Measurements from ENCODE around the gene TRIM67.
A peak's percentile ranks its signal among the peaks of the same experiment; 100 is the strongest.
"Not testable (repeated sequence)": the region's sequence is repeated elsewhere in the genome, so short reads cannot be mapped to it uniquely, and the experiment has no call there.

Gene TRIM67

DNA sequence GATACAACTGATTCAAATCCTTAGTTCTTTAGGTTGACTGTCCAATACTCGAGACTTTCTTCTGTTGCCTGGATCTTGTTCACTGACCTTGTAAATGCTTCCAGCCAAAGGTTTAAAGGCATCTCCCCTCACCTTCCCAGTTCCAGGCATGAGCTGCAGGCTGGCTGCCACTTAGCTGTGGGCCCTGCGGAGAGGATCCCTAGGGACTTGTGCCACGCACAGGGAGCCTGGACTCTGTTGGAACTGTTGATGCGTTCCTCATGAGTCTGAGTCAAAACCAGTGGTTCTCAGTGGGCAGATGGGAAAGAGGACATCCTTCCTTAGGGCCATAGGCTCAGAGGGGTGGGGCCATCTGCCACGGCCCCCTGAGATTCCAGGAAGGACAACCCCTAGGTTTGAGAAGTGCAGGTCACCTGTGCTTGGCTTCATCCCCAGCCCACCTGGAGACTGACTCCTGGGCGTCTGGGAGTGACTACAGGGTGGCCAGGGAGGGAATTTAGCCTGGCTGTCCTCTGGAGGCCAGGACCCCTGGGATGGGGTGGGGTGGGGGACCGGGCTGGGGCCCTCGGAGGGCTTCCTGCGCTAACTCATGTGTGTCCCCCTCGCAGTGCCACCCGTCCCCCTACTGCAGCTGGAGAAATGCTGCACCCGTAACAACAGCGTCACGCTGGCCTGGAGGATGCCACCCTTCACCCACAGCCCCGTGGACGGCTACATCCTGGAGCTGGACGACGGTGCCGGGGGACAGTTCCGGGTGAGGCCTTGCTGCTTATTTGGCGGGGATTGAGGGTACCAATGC lies 41.6 kb downstream of the TRIM67 start:
- no peak for DNase-seq (ENCODE audit: low read depth)

DNA sequence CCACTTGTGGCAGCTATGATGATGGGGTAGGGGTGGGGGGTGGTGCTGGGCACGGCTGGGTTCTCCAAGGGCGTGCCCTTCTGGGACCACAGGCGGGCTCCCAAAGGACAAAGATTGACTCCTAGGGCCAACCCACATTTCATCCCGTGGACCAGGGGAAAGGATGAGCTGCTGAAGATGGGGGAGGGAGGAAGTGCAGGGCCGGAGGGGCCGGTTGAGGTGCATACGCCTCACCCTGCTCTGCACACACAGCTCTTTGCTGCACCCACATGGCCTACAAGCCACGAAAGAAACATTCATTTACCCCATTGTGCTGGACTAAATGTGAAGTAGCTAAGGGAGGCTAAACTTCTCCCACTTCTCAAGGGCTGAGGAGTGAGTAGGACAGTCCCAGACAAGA lies 45.0 kb downstream of the TRIM67 start:
- no peak for DNase-seq (ENCODE audit: low read depth)

DNA sequence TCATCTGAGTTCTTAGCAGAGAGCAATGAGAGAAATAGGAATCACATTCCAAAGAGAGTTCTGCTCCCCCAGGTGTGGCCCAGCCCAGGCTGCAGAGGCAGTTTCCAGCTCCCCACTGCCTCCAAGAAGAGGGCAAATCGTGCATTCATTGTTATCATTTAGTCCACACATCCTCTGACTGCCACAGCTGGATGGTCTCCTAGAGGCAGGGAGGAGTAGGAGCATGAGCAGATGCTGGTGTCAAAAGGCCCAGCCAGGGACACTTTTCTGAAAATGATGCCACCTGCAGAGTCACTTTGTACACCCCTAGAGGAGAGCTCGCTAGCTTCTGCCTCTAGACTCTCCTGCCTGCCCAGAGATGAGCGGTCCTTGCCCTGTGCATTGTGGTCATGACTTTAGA lies 45.6 kb downstream of the TRIM67 start:
- no peak for DNase-seq (ENCODE audit: low read depth)

DNA sequence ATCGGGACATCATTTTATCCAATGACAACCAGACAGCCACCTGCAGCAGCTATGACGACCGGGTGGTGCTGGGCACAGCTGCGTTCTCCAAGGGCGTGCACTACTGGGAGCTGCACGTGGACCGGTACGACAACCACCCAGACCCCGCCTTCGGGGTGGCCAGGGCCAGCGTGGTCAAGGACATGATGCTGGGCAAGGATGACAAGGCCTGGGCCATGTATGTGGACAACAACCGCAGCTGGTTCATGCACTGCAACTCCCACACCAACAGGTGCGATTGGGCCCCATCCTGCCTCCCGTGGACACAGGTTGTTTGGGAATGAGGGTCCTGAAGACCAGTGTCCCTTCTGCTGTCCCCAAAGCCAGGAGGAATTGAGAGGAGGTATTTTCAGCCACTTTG lies 47.1 kb downstream of the TRIM67 start:
- no peak for DNase-seq (ENCODE audit: low read depth)

GRCh38 chr1:231209531-231209930 lies 47.7 kb downstream of the TRIM67 start:
- no peak for DNase-seq (ENCODE audit: low read depth)

- DNase-seq (ENCODE audit: low read depth): no peak
Measured at GRCh38 chr1:231210126-231210525, 48.3 kb downstream of the TRIM67 start.

- peak; percentile 33 for DNase-seq (ENCODE audit: low read depth)
Measured at GRCh38 chr1:231211005-231211857, 49.4 kb downstream of the TRIM67 start.

DNA sequence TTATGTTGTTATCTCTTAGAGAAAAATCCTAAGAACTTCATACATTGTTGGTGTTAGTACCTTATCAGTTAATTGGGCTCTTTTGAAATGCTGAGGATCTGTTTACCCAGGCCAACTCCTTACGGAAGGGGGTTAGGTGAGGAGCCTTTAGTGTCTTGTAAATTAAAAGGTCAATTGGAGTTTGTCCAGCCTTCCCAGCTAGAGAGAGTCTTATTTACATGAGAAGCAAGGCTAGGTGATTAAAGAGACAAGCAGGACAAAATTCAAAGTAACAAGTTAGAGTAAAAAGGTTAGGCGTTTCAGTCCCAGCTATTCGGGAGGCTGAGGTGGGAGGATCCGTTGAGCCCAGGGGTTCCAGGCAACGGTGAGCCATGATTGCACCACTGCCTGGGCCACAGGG lies 50.4 kb downstream of the TRIM67 start:
- DNase-seq (ENCODE audit: low read depth): not testable (repeated sequence)

GRCh38 chr1:231213831-231214573 lies 52.1 kb downstream of the TRIM67 start:
- no peak for DNase-seq (ENCODE audit: low read depth)

DNA sequence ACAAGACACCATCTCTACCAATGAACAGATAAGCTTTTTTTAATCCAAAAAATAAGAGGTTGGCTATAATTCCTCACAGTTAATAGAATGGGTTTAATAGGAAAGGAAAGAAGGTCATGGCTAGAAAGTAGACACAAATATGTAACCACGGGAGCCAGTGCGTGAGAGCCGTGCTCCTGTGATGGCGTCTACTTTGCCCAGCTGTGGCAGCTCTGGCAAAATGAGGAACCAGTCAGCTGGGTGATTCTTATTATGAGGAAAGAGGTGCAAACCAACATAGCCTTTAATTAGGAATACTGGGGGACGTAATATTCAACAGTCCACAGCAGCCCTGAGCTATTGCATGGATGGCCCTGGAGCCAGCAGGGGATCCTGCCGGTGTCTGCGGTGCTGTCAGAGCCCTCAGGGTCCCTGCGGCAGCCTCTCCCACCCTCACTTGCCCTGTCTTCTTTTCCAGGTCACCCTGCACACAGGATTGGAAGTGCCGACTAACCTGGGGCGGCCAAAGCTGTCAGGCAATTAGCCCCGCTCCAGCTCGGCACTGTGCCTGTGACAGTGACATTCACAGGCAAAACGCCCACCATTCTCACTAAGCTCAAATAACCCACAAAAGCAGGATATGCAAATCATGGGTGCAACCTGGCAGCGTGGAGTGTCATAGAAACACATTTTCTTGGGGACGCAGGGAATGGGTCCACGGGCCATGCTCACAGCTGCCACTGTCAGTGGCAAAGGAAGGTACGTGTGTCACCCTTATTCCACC lies 53.2 kb downstream of the TRIM67 start:
- DNase-seq (ENCODE audit: low read depth): no peak

DNA sequence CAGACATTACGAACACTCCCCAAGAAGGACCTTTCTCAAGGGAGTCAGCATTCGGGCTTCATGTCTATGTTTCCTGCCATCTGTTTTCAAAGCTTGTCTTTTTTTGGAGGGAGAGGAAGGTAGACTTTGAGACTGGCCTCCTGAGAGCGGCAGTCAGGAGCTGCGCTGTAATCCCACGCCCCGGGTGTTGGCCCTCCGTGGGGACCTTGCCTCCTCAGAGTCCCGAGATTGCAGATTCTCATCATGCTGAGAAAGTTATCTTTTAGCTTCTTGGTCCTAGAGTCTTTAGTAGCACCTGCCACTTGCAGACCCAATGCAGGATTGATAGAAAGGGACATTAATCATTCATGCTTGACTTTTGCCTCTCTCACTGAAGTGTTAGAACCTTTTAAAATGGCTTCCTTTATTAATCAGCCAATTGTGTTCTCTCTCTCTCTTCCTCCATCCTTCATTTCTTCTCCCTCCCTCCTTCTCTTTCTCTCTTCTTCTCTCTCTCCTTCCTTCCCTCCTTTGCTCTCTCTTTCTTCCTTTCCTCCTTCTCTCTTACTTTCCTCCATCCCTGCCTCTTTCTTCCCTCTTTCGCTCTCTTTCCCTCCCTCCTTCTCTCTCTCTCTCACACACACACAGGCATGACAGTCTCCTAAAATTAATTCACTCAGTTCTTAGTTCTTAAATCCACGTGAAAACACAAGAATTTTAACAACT lies 54.0 kb downstream of the TRIM67 start:
- DNase-seq (ENCODE audit: low read depth): no peak

DNA sequence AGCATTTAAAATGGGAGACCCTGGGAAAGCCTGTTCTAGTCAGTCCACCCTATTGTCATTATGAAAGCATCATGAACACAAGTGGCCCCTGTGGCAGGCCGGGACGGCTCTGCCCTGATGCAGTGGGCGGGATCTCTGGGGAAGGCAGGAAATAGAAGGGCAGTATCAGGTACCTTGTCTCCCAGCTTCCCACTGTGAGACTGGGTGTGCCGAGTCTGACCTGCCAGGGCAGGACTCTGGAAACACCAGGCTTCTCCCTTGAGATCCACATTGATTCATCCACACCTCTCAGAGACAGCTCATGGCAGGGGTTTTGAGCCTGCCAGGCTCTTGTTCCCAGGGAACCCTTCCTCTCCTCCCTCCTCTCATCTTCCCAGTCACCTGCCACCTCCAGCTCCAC lies 54.6 kb downstream of the TRIM67 start:
- DNase-seq (ENCODE audit: low read depth): no peak

- no peak for DNase-seq (ENCODE audit: low read depth)
Measured at GRCh38 chr1:231217056-231217455, 55.2 kb downstream of the TRIM67 start.

DNA sequence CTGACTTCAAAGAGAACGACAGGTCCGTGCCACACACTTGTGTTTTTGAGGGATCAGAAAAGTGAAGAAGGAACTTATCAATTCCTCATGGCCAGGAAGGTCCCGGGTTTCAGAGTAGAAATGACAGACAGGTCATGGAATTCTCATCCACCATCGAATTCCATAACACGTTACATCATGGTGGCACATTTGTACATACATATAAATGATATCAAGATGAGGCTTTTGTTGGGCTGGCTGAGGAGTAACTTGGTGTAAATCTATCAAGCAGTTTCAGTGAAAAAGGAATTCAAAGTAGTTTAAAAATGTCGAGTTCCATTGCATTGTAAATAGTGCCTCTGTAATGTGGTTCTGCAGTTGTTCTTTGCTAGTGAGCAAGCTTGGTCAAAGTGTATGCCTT lies 56.2 kb downstream of the TRIM67 start:
- DNase-seq (ENCODE audit: low read depth): no peak

GRCh38 chr1:231219422-231220401 lies 57.9 kb downstream of the TRIM67 start:
- DNase-seq (ENCODE audit: low read depth): no peak

DNA sequence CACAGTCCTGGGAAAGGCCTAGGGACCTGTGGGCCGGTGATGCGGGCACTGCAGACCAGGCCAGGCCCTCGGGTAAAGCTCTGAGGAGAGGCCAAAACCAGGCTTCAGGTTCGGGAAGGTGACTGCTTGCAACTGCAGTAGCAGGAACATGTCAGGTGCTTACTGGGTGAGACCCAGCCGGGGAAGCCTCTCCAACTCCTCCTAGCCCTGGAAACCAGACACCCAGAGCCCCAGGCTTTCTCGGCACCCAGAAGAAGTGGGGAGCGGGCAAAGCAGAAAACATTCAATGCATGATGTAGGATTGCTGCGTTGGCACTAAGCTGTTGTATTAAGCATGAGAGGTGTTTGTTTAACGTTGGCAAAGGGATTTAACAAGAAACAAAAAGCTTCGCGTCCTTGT lies 58.9 kb downstream of the TRIM67 start:
- no peak for DNase-seq (ENCODE audit: low read depth)

- DNase-seq (ENCODE audit: low read depth): no peak
Measured at GRCh38 chr1:231226156-231226555, 64.3 kb downstream of the TRIM67 start.

DNA sequence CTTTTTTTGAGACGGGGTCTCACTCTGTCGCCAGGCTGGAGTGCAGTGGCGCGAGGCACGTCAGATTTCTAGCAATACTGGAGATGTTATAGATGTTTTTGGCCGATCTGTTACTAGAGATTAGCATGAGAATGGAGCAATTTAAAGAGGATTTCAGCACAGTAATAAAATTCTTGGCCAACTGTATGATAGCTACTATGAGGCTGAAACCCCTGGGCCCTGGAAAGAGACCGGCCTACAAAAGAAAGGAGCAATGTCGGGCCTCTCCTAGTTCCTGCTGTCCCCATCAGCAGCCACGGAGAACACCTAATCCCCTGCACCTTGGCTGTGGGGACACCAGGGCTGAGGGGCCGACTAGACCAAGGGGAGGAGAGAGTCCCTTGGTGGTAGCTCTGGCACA lies 69.7 kb downstream of the TRIM67 start:
- no peak for DNase-seq (ENCODE audit: low read depth)

DNA sequence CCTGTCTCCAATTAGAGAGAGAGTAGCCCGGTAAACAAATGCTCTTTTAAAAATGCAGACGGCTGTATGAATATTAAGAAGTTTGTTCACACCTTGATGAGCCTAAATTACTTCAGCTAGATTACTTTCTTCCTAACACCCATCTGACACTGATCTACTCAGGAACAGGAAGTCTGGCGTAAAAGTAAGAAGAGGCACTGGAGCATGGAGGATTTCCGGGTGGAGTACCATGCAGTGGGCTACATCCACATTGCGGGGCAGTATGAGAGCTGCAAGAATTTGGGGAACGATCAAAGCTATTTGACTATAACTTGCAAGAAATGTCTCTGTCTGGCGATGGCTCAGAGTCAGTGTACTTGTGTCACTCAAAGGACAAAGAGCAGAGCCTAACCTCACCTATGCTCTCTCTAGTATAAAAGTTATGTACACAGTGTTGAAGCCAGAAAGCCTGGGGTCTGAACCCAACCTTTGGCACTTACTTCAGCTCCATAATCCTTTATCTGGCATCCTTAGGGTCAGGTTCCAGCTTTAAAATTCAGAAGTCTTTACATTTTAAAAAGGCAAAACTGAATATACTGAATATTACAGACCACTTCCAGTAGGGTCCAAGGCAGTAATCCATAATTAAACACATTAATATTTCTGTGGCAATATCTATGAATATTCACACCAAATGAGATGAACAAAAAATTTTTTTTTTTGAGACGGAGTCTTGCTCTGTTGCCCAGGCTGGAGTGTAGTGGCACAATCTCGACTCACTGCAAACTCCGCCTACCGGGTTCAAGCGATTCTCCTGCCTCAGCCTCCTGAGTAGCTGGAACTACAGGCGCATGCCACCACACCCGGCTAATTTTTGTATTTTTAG lies 71.2 kb downstream of the TRIM67 start:
- DNase-seq (ENCODE audit: low read depth): no peak
